DMS53 treated with DMSO at 0.1 percent for 48 hours (cell line): ENCODE data around the gene BHLHA15.

Experiments used
- DNase-seq: peaks from one replicate; lab custom pipeline; 2025; ENCODE audit not compliant: unreplicated experiment; lab: John Stamatoyannopoulos, UW

The BHLHA15 gene

DNA sequence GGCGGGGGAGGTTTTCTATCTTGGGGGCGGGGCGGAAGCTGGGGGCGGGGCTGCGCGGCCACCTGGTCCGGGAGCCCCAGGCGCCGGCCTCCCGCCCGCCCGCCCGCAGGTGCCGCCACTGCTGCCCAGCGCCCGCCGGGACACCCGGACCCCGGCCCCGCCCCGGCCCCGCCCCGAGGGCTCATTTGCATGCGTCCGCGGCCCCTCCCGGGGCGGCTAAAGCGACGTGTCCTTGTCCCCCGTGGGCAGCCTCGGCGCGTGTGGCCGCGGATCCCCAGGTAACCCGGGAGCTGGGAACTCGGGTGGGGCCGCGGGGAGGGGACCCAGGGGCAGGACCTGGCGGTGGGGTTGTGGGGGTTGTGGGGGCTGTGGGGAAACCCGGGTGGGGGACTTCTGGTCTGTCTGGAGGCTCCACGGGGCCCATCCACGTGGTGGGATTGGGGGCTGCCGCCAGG lies at the start of gene BHLHA15:
Gene BHLHA15, plus strand, starts transcription at position 219 of the 455 bp plus-strand sequence. CDS start 871 bp downstream, outside the sequence.
- DNase-seq: peak; percentile 56

DNA sequence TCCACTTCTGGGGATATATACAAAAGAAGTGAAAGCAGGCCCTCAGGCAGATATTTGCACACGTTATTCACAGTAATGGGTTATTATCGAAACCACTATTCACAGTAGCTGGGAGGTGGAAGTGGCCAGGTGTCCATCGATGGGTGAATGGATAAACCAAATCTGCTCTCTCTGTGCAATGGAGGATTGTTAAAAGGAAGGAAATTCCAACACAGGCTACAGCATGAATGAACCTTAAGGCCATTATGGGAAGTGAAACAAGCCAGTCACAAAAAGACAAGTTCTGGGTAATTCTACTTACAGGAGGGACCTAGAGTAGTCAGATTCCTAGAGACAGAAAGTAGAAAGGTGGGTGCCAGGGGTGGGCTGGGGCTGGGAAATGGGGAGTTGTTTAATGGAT lies 48.5 kb upstream of the BHLHA15 start:
- no peak for DNase-seq

DNA sequence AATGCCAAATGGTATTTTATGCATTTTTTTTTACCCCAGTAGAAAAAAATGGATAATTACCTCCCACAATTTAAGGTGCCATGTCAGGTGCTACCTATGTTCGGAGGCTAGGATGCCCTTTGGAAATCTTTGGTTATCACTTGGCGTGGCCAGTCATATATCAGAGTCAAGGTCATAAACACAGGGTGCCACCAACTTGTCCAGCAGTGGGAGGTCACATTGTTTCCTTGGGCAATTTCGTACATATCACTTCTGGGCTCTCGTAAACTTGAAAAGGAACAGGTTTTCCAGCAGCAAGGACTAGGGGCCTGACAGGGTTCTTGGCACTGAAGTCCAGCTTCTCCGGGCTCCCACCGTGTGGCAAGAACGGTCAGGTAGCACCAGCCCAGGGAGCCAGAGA lies 48.0 kb upstream of the BHLHA15 start:
- DNase-seq: no peak

DNA sequence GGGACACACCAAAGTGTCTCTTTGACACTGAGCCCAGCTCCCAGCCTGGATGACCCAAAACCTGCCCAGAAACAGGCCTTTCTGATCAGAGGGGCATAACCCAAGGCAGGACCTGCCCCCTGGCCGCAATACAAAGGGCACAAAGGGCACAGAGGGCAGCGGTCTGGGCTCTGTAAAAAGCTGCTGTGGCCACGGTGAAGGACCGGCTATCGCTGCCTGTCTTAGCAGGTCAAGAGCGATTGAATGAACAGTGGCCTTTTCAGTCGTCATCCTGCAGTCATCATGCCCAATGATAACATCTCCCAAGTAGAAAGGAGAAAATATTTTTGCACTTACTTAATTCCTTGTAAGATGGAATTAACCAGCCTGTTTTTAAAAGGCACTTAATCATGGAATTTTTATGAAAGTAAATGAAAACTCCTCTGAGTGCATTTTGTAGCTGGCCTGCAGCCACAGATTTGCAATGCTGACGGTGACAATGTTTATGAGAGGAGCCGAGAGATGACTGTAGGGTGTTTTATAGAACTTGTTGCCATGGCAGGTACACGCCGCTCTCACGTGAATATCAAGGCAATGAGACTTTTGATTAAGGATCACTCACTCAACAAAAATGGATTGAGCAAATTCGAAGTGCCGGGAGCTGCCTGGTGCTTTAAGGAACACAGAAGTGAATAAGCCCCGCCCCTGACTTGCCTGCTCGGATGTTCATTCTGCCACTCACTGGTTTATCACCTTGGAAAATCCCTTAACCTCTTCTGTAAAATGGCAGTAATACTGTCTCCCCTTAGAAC lies 47.3 kb upstream of the BHLHA15 start:
- no peak for DNase-seq

DNA sequence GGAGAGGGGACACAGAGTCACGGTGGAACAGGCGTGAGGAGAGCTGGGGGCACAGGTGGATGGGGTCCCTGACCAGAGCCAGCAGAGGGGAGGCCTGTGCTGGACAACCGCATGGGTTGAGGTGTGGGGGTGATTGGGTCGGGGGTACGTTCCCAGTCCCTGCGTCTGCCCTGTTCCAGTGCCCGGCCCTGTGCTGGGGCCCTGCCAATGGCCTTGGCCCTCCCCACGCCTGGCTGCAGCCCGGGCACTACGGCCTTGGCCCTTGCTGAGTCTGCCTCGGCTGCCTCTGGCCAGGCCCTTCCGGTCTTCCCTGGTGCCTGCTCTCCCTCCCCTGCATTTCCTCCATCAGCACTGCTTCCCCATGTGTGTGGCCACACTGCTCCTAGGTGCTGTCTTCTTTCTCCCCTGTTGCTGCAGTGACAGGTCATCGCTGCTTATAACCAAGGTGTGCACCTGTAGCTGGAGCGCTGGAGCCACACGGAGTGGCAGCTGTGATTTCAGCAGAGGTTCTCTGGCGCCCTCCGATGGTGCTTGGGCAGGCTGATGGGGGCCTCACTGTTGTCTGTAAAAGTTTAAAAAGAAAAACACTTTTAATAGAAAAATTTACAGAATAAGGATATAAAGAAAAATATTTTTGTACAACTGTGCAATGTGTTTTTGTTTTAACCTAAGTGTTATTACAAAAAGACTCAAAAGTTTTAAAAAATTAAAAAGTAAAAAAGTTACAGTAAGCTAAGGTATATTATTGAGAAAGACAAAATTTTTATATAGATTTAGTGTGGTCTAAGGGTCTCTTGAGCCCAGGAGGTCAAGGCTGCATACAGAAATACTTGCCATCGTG lies 45.2 kb upstream of the BHLHA15 start:
- peak; percentile 74 for DNase-seq

DNA sequence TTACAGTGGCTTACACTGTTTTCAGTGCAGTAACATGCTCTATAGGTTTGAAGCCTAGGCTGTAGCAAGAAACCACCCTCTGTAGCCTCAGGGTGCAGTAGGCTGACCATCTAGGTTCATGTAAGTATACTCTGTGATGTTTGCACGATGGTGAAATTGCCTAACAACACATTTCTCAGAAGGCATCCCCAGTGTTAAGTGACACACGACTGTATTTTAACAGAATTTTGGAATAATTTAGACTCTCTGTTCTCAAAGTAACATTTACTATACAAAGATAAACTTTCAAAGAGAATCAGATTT lies 44.6 kb upstream of the BHLHA15 start:
- DNase-seq: no peak

DNA sequence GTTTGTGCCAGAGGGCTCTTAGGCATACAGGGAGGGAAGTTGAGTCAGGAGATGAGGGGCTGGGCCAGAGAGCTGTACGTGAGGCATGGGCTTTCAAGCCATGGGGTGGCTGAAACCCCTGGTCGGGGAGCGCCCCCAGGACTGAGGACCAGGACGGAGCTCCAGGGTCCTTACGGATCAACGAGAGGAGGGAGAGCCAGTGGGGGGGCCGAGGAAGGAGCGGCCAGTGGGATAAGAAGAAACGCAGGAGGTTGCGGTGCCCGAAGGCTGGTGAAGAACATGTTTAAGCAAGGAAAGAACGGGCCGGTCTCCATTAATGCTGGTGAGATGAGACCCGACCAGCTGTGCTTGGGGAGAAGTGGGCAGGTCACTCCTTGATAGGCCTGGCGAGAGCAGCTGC lies 43.6 kb upstream of the BHLHA15 start:
- DNase-seq: no peak

DNA sequence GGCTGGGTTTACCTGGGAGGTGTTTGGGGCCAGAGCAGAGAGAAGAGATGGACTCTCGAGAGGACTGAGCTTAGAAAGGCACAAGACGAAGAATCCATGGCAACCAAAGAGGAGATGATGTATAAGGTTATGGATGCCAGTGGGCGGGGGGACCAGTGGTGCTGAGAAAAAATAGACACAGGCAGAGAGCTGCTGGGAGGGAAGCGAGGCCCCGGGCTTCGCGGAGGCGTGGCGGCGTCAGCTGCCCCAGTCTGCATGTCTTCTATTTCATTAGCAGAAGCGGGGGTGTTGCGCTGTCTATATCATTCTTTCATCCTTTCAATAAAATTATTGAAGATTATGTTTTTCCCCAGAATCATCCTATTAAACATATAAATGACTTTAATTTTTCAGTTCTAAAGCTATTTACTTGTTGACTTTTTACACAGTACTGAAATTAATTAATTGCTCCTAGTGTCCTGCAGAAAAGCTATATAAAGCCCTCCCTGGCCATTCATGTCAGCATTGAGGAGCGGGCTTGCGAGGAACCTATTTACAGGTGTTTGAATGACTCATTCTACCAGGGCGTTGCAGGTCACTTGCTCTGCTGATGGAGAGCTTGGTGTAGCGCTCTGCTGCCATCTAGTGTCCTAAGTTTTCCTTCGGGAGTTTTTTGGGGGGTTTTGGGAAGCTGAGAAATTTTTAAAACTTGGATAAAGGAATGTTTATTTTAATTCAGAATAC lies 42.9 kb upstream of the BHLHA15 start:
- DNase-seq: peak; percentile 90

DNA sequence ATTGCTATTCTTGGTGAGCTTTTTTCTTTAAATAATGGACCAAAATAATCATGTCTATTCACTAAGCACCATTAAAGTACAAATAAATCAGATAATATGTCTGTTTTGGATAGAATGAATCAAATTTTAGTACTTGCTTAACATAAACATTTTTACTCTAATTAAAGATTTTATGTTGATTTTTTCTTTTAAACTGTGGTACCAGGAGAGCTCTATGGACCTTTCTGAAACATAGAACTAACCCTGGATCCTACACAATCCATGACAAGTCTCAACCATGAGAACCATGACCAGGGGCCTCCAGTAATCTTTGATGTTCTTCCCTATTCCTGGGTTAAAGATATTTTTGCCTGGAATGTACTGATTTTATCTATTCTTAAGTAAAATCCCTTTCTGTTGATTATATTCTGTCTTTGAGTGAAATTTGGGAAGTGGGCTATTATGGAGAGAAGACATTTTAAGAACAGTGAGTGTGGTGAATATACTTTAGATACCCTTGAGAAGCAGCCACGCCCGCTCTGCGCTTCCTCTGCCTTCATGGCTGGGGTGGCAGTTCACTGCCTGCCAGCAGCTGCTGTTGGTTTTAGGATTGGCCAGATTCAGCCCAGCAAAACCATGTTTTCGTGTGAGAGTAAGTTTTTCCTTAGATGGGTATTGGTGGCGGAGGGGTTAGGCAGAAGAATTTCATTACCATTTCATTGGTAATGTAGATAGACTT lies 42.2 kb upstream of the BHLHA15 start:
- no peak for DNase-seq

DNA sequence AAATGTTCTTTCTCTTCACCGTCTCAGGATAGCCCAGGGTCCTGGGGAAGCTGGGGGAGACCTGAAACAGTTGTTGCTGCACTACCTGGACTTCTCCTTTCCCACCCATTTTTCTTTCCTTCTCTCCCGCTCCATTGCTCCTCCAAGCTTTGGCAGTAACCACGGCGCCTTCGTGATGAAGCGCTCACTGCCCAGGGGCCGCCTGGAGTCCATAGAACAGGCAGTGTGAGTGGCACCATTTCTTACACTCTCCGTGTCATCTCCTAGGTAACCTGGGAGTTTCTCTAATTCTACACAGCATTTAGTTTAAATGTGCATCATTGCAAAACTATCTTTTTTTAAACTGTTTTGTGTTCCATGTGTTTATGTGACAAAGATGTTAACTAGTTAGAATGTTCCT lies 40.3 kb upstream of the BHLHA15 start:
- peak; percentile 31 for DNase-seq

DNA sequence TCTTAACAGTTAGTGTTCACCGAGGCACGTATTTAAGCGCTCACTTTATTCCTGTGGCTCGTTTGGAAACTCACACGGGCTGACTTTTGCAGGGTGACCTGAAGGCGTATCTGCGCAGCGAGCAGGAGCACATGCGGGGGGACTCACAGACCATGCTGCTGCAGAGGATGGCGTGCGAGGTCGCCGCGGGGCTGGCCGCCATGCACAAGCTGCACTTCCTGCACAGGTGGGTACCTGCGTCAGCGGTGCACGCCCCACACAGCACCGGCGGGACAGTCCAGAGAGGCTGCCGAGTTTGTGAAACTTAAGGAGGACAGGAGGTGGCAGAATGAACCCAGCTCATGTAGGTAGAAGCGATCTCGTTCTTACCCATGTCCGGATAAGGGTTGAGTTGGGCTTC lies 39.8 kb upstream of the BHLHA15 start:
- peak; percentile 75 for DNase-seq

DNA sequence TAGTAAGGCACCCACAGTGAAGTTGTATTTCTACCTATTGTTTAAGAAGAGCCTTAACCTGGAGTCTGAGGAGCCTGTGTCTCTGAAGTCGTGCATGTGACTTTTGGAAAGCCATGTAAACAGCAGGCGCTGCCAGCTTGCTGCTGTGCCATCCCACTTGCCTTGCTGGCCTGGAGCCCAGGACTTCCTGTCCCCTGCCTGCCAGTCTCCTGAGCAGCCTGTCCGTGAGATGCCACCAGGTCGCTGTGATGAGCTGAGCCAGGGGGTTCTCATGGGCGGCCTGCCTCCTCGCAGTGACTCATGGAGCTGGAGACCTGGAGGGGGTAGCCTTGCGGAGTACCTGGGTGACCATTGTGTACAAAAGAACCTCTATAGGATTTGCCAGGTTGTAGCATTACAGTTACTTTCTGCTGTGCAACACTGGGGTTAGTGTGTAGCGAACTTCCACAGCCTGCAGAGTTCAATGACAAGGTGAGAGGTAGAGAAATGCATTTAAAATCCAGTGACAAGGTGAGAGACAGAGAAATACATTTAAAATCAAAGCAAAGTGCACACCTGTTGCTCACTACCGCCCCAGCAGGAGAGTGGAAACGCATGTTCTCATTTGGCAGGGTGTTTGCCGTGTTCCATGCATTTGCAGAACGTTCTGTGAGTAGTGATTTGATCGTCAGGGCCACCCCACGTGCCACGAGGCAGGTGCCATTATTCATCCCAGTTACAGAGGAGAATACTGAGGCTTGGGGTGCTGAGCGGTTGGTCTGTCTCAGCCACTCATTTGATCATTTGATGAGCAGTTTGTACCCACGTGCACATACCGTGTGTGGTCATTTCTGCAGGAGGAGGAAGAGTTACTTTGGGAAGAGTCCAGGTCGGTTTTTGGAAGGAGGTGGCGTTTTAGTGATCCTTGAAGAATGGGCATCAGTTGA lies 36.6 kb upstream of the BHLHA15 start:
- DNase-seq: peak; percentile 89

DNA sequence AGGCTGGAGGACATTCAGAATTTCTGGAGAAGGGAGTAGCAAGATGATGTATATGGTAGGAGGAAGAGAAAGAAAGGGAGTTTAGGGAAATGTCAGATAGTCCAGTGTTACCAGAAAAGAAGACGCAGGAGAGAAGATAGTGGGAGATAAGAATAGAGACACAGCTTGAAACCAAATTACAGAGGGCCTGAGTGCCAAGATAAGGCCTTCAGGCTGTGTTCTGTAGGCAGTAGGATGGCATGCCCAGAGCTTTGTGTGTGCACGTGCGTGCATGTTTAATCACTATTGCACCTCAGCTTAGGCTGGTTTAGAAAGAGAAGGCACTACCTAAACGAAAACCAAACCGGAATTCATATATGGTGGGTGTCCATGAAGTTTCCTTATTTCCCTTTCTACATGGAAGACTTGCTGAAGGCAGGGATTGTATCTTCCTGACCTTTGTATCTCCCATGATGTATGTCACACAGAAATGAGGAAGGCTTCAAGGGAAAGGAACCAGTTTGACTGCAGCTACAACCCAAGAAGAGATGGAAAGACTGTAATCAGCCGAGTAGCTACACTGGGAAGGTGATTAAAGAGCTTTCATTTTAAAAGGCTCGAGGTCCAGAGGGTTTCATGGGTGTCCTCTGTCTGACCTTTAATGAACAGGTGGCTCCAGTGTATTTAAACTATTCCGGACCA lies 35.8 kb upstream of the BHLHA15 start:
- peak; percentile 30 for DNase-seq

DNA sequence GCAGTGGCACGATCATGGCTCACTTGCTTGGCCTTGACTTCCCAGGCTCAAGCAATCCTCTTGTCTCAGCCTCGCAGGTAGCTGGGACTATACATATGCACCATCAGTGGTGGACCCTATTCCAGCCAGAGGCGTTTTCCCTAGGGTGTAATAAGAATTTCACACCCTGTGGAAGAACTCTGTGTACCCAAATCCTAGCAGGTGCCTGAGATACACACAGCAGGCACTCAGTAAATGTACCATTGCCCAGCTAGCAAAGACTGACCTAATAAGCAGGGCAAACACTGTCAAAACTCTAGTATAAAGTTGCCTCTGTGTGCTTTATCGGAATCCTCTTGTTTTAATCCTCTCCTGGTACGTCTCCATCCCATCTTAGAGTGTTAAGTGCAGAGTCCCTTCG lies 33.7 kb upstream of the BHLHA15 start:
- no peak for DNase-seq

DNA sequence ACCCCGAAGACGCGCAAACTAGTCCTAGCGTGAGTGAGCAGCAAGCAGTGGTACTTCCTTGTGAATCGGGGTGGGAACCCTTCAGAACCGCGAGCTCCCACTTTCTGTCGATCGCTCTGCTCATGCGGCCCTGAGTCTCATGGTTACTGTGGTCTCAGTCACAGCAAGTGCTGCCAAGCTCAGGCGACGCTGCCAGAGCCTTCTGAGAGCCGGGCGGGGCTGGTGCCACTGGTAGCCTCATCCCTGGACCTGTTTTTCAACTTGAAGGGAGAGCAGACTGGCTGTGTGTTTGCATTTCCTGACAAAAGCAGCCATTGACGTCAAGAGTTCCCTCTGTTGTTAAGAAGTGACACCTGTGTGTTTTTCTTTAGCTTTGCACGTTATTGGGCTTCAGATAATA lies 32.9 kb upstream of the BHLHA15 start:
- DNase-seq: peak; percentile 97

DNA sequence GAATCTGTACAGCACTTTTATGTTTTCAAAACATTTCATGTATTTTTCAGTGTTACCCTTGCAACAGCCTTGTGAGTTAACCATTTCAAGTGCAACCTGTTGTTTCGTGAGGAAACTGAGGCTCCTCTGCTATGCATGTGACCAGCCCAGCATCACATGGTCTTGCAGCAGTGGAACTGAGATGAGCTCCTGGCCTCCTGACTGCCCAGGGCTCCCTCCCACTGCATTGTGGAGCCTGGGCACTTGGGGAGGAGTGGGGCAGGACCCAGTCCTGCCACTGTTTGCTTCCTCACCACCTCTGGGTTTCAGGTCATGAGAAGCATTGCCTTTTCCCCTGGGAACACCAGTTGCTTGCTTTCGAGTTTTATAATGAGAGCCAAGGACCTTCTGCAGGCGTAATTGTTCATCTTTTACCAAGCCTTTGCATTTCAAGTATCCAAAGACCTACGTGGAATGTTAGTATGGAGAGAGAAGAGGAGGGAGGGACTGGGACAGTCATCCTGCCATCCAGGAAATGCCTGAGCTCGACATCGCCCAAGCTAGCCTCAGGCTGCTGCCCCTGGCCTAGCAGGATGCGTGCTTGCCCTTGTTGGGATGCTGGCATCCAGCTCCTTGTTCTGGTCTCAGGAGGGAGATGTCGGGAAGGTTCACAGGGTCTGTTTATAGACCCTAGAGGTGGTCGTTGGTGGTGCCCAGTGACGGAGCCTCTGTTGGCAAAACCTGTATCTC lies 32.3 kb upstream of the BHLHA15 start:
- DNase-seq: peak; percentile 94

DNA sequence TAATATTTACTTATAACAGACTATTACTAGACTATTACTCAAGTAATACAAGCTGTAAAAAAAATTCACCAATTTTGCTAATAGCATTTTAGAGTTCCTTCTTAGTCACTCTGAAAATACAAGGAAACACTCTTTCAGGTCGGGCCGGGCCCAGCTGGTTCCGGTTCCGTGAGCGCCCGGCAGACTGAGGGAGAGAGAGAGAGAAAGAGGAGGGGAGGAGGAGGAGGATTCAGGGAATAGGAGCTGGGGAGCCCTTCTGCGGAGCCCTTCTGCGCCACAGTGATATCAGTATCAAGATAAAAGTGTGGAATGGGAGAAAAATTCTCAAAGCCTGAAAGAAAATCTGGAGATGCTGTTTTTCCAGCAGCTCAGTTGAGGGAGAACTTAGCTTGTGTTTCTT lies 30.5 kb upstream of the BHLHA15 start:
- no peak for DNase-seq

DNA sequence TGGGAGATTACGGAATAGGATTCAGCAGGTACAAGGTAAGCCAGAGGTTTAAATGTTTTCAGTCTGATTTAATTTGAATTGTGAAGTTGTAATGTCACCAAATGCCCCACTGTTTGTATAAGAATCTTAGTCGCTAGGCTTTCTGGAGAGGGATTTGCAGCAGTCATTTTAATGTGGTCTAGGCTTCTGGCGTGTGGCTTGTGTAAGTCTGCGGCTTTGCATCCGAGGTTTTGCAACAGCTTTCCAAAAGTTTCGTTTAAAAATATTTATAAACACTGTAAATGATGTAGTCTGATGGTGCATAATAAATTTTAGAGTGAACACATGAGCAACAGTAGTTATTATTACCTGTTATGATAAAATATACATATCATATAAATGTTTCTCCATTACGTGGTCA lies 26.1 kb upstream of the BHLHA15 start:
- DNase-seq: no peak
